Measurements from ENCODE around the gene SLC35A1.

- TF ChIP-seq CTCF (IDR thresholded peaks at IDR 0.05; ENCODE audit: low read depth, low read length) (no peak), EZH2phosphoT487 (IDR thresholded peaks at IDR 0.05; ENCODE audit: low read depth) (no peak)
Measured at GRCh38 chr6:87482366-87482765, 9.6 kb downstream of the SLC35A1 start.

Data from OCI-LY3 (cell line).